Glutamatergic neuron (in vitro differentiated cells): Measurements from ENCODE around the gene SLC10A1. TPM values are rescaled to one million over a fixed set of nuclear protein-coding genes. Genes with fewer than 3 reads are reported as not detected.

Source experiments
- DNase-seq: peaks from one replicate; pipeline ENCODE4 v3.0.0; 2022
- H3K27ac Mint-ChIP-seq: one replicate; pipeline ENCODE4 v1.8.0; 2020; ENCODE audit warnings: mild to moderate bottlenecking, mixed read lengths, inconsistent platforms; ENCODE audit not compliant: unreplicated experiment
- H3K27me3 Mint-ChIP-seq: one replicate; pipeline ENCODE4 v1.8.0; 2020; ENCODE audit warnings: mild to moderate bottlenecking, moderate library complexity, mixed read lengths, inconsistent platforms; ENCODE audit not compliant: unreplicated experiment
- H3K36me3 Mint-ChIP-seq: one replicate; pipeline ENCODE4 v1.8.0; 2020; ENCODE audit warnings: mild to moderate bottlenecking, mixed read lengths, inconsistent platforms; ENCODE audit not compliant: unreplicated experiment
- H3K4me1 Mint-ChIP-seq: one replicate; pipeline ENCODE4 v1.8.0; 2020; ENCODE audit warnings: mild to moderate bottlenecking, low read depth, mixed read lengths, inconsistent platforms; ENCODE audit not compliant: unreplicated experiment
- H3K4me3 Mint-ChIP-seq: one replicate; pipeline ENCODE4 v1.8.0; 2020; ENCODE audit warnings: mild to moderate bottlenecking, mixed read lengths, inconsistent platforms; ENCODE audit not compliant: unreplicated experiment
- H3K9me3 Mint-ChIP-seq: one replicate; pipeline ENCODE4 v1.8.0; 2020; ENCODE audit warnings: mild to moderate bottlenecking, moderate library complexity, mixed read lengths, inconsistent platforms; ENCODE audit not compliant: unreplicated experiment
- CTCF ChIP-seq: fragments of 200-600 bp; sonication (generic); IDR thresholded peaks from one replicate; pipeline ENCODE4 v1.5.0; 2021; ENCODE audit not compliant: partially characterized antibody, unreplicated experiment
- long read RNA-seq: library from polyadenylated mRNA; unstranded; transcript quantifications from one replicate; pipeline ENCODE4 v2.0.0, GENCODE V29; 2020; ENCODE audit not compliant: unreplicated experiment
- total RNA-seq: library from RNA; stranded (reverse); fragmentation: NEBNext Ultra II Directional; extraction: Animal tissue kit (Norgen Biotek cat#: 25700); gene quantifications from one replicate; pipeline ENCODE4 v1.2.1, GENCODE V29; 2021; ENCODE audit not compliant: unreplicated experiment

The SLC10A1 gene
- not detected for total RNA-seq
- long read RNA-seq, result 0 reads

GRCh38 chr14:69796797-69797500 is at the start of gene SLC10A1:
TSS of gene SLC10A1 (minus strand) at chr14:69797241. CDS start at chr14:69797155, 86 bp downstream.
- H3K4me1 Mint-ChIP-seq, result no peaks in the 10 kb centered on the region
- peaks cover 3% of the 10 kb centered on the region for H3K27me3 Mint-ChIP-seq
- TF ChIP-seq CTCF, result no peak
- no peak for DNase-seq
- peaks cover 8% of the 10 kb centered on the region for H3K9me3 Mint-ChIP-seq
- H3K36me3 Mint-ChIP-seq, result peaks cover 7% of the 10 kb centered on the region
- no peak within 1 kb of the TSS for H3K4me3 Mint-ChIP-seq
- H3K27ac Mint-ChIP-seq, result no peak within 1 kb of the TSS

GRCh38 chr14:69845787-69846186 is 48.7 kb upstream of the SLC10A1 start:
- Mint-ChIP-seq H3K27me3 (no peaks in the 10 kb centered on the region), H3K4me3 (no peak overlapping the region), H3K9me3 (peaks cover 2% of the 10 kb centered on the region), H3K27ac (no peak overlapping the region), H3K36me3 (no peaks in the 10 kb centered on the region), H3K4me1 (no peaks in the 10 kb centered on the region)
- no peak for DNase-seq
- no peak for TF ChIP-seq CTCF

- Mint-ChIP-seq H3K27ac (no peak overlapping the region), H3K27me3 (no peaks in the 10 kb centered on the region), H3K36me3 (no peaks in the 10 kb centered on the region), H3K4me1 (no peaks in the 10 kb centered on the region), H3K9me3 (peaks cover 2% of the 10 kb centered on the region), H3K4me3 (no peak overlapping the region)
- no peak for DNase-seq
- TF ChIP-seq CTCF, result no peak
Observed at GRCh38 chr14:69845050-69845581, 48.1 kb upstream of the SLC10A1 start.

GRCh38 chr14:69844171-69844570 is 47.1 kb upstream of the SLC10A1 start:
- no peak for TF ChIP-seq CTCF
- DNase-seq, result no peak
- H3K9me3 Mint-ChIP-seq, result peaks cover 2% of the 10 kb centered on the region
- no peaks in the 10 kb centered on the region for H3K4me1 Mint-ChIP-seq
- H3K4me3 Mint-ChIP-seq, result no peak overlapping the region
- no peaks in the 10 kb centered on the region for H3K36me3 Mint-ChIP-seq
- no peaks in the 10 kb centered on the region for H3K27me3 Mint-ChIP-seq
- H3K27ac Mint-ChIP-seq, result no peak overlapping the region

- TF ChIP-seq CTCF, result no peak
- H3K27ac Mint-ChIP-seq, result no peak overlapping the region
- DNase-seq, result no peak
- no peak overlapping the region for H3K4me3 Mint-ChIP-seq
- no peaks in the 10 kb centered on the region for H3K27me3 Mint-ChIP-seq
- no peaks in the 10 kb centered on the region for H3K4me1 Mint-ChIP-seq
- H3K36me3 Mint-ChIP-seq, result no peaks in the 10 kb centered on the region
- no peaks in the 10 kb centered on the region for H3K9me3 Mint-ChIP-seq
Observed at GRCh38 chr14:69842686-69843420, 45.8 kb upstream of the SLC10A1 start.
